Breast epithelium (tissue), 3 donors: ENCODE data around the gene ECSIT.
"Not testable (repeated sequence)": the region's sequence is repeated elsewhere in the genome, so short reads cannot be mapped to it uniquely, and the experiment has no call there.

Experiments used
- POLR2A ChIP-seq: fragments of 450-650 bp; IDR thresholded peaks from one replicate; pipeline ENCODE4 v1.6.1; 2016; ENCODE audit warnings: antibody characterized with exemption, mild to moderate bottlenecking, moderate library complexity
- TF ChIP-seq, protein P1 (sequence below), 3 donors: fragments of 450-650 bp; IDR thresholded peaks; one replicate each; pipeline ENCODE4 v1.5.1; 2016 to 2017; ENCODE audit warnings: antibody characterized with exemption in 3 of 3, mild to moderate bottlenecking in 3 of 3, moderate library complexity in 3 of 3

DNA sequence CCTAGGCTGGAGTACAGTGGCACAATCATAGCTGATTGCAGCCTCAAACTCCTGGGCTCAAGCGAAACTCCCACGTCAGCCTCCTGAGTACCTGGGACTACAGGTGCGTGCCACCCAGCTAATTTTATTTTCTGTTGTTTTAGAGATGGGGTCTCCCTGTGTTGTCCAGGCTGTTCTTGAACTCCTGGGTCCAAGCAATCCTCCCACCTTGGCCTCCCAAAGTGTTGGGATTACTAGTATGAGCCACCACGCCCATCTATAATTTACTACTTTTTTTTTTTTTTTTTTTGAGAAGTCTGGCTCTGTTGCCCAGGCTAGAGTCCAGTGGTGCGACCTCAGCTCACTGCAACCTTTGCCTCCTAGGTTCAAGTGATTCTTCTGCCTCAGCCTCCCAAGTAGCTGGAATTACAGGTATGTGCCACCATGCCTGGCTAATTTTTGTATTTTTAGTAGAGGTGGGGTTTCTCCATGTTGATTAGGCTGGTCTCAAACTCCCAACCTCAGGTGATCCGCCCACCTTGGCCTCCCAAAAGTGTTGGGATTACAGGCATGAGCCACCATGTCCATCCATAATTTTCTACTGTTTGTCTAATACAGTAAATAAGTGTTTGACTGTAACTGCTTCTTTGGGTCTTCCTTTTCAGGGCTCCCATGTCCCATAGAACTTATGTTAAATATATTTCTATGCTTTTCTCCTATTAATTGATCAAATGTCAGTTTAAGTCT lies 35.3 kb upstream of the ECSIT start:
- TF ChIP-seq, protein P1, sequence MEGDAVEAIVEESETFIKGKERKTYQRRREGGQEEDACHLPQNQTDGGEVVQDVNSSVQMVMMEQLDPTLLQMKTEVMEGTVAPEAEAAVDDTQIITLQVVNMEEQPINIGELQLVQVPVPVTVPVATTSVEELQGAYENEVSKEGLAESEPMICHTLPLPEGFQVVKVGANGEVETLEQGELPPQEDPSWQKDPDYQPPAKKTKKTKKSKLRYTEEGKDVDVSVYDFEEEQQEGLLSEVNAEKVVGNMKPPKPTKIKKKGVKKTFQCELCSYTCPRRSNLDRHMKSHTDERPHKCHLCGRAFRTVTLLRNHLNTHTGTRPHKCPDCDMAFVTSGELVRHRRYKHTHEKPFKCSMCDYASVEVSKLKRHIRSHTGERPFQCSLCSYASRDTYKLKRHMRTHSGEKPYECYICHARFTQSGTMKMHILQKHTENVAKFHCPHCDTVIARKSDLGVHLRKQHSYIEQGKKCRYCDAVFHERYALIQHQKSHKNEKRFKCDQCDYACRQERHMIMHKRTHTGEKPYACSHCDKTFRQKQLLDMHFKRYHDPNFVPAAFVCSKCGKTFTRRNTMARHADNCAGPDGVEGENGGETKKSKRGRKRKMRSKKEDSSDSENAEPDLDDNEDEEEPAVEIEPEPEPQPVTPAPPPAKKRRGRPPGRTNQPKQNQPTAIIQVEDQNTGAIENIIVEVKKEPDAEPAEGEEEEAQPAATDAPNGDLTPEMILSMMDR (IDR thresholded peaks at IDR 0.05), result not testable (repeated sequence)
- not testable (repeated sequence) for TF ChIP-seq POLR2A
